IMR-90 (cell line): ENCODE results near the gene SASH1. TPM values are rescaled to one million over a fixed set of nuclear protein-coding genes. Genes with fewer than 3 reads are reported as not detected.

Experiments used
- ATAC-seq: fragments of 200-7000 bp; cut with Tn5 transposase; 2 replicates; pipeline ENCODE4 v1.9.1; 2020; ENCODE audit warnings: low read depth, mild to moderate bottlenecking, moderate library complexity
- BruUV-seq: library from RNA; stranded (reverse); fragments of 400-500 nt; replicated peaks from 2 replicates; lab custom pipeline; 2021; lab: Mats Ljungman, UMichigan
- CTCF ChIA-PET: fragments of 300-600 bp; formaldehyde crosslinking; extraction: SDS; loops from one replicate; lab custom pipeline; 2021; ENCODE audit warnings: antibody characterized with exemption; lab: Yijun Ruan, JAX
- POLR2A ChIA-PET: fragments of 300-600 bp; sonication (Branson Sonifier 250); formaldehyde crosslinking; loops from one replicate; lab custom pipeline; 2022; ENCODE audit warnings: antibody characterized with exemption; ENCODE audit not compliant: unreplicated experiment; lab: Charles Lee
- DNase-seq: peaks from one replicate; pipeline ENCODE4 v3.0.0; 2013
- H2AFZ ChIP-seq: replicated peaks from 2 replicates; pipeline ENCODE3; 2013; ENCODE audit warnings: low read length, mild to moderate bottlenecking; ENCODE audit not compliant: poor library complexity
- H2AK5ac ChIP-seq: 2 replicates; pipeline ENCODE4 v1.6.1; 2013; ENCODE audit warnings: low read depth, low read length, inconsistent platforms
- H2AK9ac ChIP-seq: replicated peaks from 2 replicates; pipeline ENCODE3; 2013; ENCODE audit warnings: mild to moderate bottlenecking, low read depth, low read length, moderate library complexity; ENCODE audit not compliant: poor library complexity
- H2BK120ac ChIP-seq: 2 replicates; pipeline ENCODE4 v1.6.1; 2013; ENCODE audit warnings: low read depth, low read length, inconsistent platforms
- H2BK15ac ChIP-seq: 3 replicates; pipeline ENCODE4 v1.6.1; 2013; ENCODE audit warnings: low read depth, low read length, inconsistent platforms
- H2BK20ac ChIP-seq: 2 replicates; pipeline ENCODE4 v1.6.1; 2013; ENCODE audit warnings: low read depth, mild to moderate bottlenecking, inconsistent platforms, low read length, moderate library complexity
- H2BK5ac ChIP-seq: 2 replicates; pipeline ENCODE4 v1.6.1; 2013; ENCODE audit warnings: mild to moderate bottlenecking, low read depth, low read length, inconsistent platforms; ENCODE audit not compliant: poor library complexity, severe bottlenecking
- H3K14ac ChIP-seq: replicated peaks from 2 replicates; pipeline ENCODE4 v1.6.1; 2013; ENCODE audit warnings: low read depth, low read length, inconsistent platforms
- H3K18ac ChIP-seq: 2 replicates; pipeline ENCODE4 v1.6.1; 2013; ENCODE audit warnings: low read depth, low read length, control low read depth
- H3K23ac ChIP-seq: 2 replicates; pipeline ENCODE4 v1.6.1; 2013; ENCODE audit warnings: low read depth, low read length, inconsistent platforms
- H3K27ac ChIP-seq: 2 replicates; pipeline ENCODE4 v1.5.1; 2013; ENCODE audit warnings: mild to moderate bottlenecking, control low read depth, low read length; ENCODE audit not compliant: insufficient read depth
- H3K27me3 ChIP-seq: 2 replicates; pipeline ENCODE4 v1.6.1; 2013; ENCODE audit warnings: low read length; ENCODE audit not compliant: control insufficient read depth, insufficient read depth
- H3K36me3 ChIP-seq: 2 replicates; pipeline ENCODE4 v1.6.1; 2013; ENCODE audit warnings: low read length, mixed read lengths; ENCODE audit not compliant: control insufficient read depth, insufficient read depth
- H3K4ac ChIP-seq: 2 replicates; pipeline ENCODE4 v1.6.1; 2013; ENCODE audit warnings: low read depth, low read length, inconsistent platforms
- H3K4me1 ChIP-seq: 2 replicates; pipeline ENCODE4 v1.6.1; 2013; ENCODE audit warnings: low read length, mixed read lengths; ENCODE audit not compliant: control insufficient read depth, insufficient read depth
- H3K4me2 ChIP-seq: 2 replicates; pipeline ENCODE4 v1.6.1; 2013; ENCODE audit warnings: low read depth, mild to moderate bottlenecking, control low read depth, low read length, moderate library complexity
- H3K4me3 ChIP-seq: 2 replicates; pipeline ENCODE4 v1.5.1; 2013; ENCODE audit warnings: low read depth, mild to moderate bottlenecking, control low read depth, low read length, moderate library complexity; ENCODE audit not compliant: insufficient read depth
- H3K56ac ChIP-seq: 2 replicates; pipeline ENCODE4 v1.6.1; 2013; ENCODE audit warnings: low read length, inconsistent platforms; ENCODE audit not compliant: insufficient read depth; ENCODE audit errors: extremely low read depth
- H3K79me1 ChIP-seq, 2 experiments: 2 replicates each; pipeline ENCODE4 v1.6.1; 2013; ENCODE audit warnings: low read length in 2 of 2, inconsistent platforms in 1 of 2, low read depth in 1 of 2
- H3K9ac ChIP-seq: 2 replicates; pipeline ENCODE4 v1.6.1; 2013; ENCODE audit warnings: low read depth, low read length, control low read depth
- H3K9me1 ChIP-seq: 2 replicates; pipeline ENCODE4 v1.6.1; 2013; ENCODE audit warnings: low read length, inconsistent platforms; ENCODE audit not compliant: insufficient read depth
- H3K9me3 ChIP-seq: 2 replicates; pipeline ENCODE4 v1.6.1; 2013; ENCODE audit warnings: low read length; ENCODE audit not compliant: control insufficient read depth, insufficient read depth
- H4K20me1 ChIP-seq: 2 replicates; pipeline ENCODE4 v1.6.1; 2013; ENCODE audit warnings: low read length, inconsistent platforms; ENCODE audit not compliant: insufficient read depth
- H4K5ac ChIP-seq: 2 replicates; pipeline ENCODE4 v1.6.1; 2013; ENCODE audit warnings: mild to moderate bottlenecking, low read depth, low read length, control low read depth
- H4K8ac ChIP-seq, 2 experiments: 2 replicates each; pipeline ENCODE4 v1.6.1; 2013; ENCODE audit warnings: low read depth in 2 of 2, low read length in 2 of 2, control low read depth in 1 of 2, inconsistent platforms in 1 of 2
- H4K91ac ChIP-seq: 2 replicates; pipeline ENCODE4 v1.6.1; 2013; ENCODE audit warnings: low read depth, low read length, inconsistent platforms; ENCODE audit not compliant: insufficient read depth
- CEBPB ChIP-seq: IDR thresholded peaks from 2 replicates; pipeline ENCODE4 v1.6.1; 2012; ENCODE audit warnings: low read depth, low read length, improper control_type of control experiment
- CHD1 ChIP-seq: IDR thresholded peaks from 2 replicates; pipeline ENCODE4 v1.6.1; 2012; ENCODE audit warnings: low read depth, low read length, improper control_type of control experiment
- CTCF ChIP-seq: conservative IDR thresholded peaks from 2 replicates; pipeline ENCODE4 v1.5.1; 2012; ENCODE audit warnings: mild to moderate bottlenecking, low read depth, low read length, improper control_type of control experiment
- ELK1 ChIP-seq: fragments of 150-350 bp; IDR thresholded peaks from 2 replicates; pipeline ENCODE4 v1.6.1; 2016; ENCODE audit warnings: low read depth, mild to moderate bottlenecking, low read length, moderate library complexity, borderline replicate concordance
- FOS ChIP-seq: fragments of 150-350 bp; IDR thresholded peaks from 2 replicates; pipeline ENCODE4 v1.6.1; 2016; ENCODE audit warnings: low read depth, low read length
- MAFK ChIP-seq: IDR thresholded peaks from 2 replicates; pipeline ENCODE4 v1.6.1; 2012; ENCODE audit warnings: low read depth, low read length, improper control_type of control experiment
- MXI1 ChIP-seq: IDR thresholded peaks from 2 replicates; pipeline ENCODE4 v1.6.1; 2012; ENCODE audit warnings: low read depth, mild to moderate bottlenecking, low read length, moderate library complexity, borderline replicate concordance
- NFE2L2 ChIP-seq: fragments of 150-350 bp; IDR thresholded peaks from 2 replicates; pipeline ENCODE4 v1.6.1; 2016; ENCODE audit warnings: low read depth, mild to moderate bottlenecking, low read length
- POLR2A ChIP-seq: IDR thresholded peaks from 2 replicates; pipeline ENCODE4 v1.6.1; 2012; ENCODE audit warnings: mild to moderate bottlenecking, low read depth, low read length
- RAD21 ChIP-seq: IDR thresholded peaks from 2 replicates; pipeline ENCODE4 v1.6.1; 2012; ENCODE audit warnings: low read length, improper control_type of control experiment
- RCOR1 ChIP-seq: IDR thresholded peaks from 2 replicates; pipeline ENCODE4 v1.6.1; 2012; ENCODE audit warnings: mild to moderate bottlenecking, low read length, improper control_type of control experiment; ENCODE audit not compliant: insufficient replicate concordance
- RFX5 ChIP-seq: IDR thresholded peaks from 2 replicates; pipeline ENCODE4 v1.8.0; 2012; ENCODE audit warnings: low read depth, mild to moderate bottlenecking, low read length, moderate library complexity
- SMC3 ChIP-seq: fragments of 150-350 bp; IDR thresholded peaks from 2 replicates; pipeline ENCODE4 v1.6.1; 2016; ENCODE audit warnings: low read depth, mild to moderate bottlenecking, antibody characterized with exemption, low read length, moderate library complexity
- USF2 ChIP-seq: fragments of 150-350 bp; IDR thresholded peaks from 2 replicates; pipeline ENCODE4 v1.6.1; 2017; ENCODE audit warnings: mild to moderate bottlenecking, antibody characterized with exemption, low read length, low read depth
- WGBS, 2 experiments: methylation state at CpG; one replicate each; pipeline versions ENCODE4 v1.1.5 to v1.1.7; 2013; ENCODE audit warnings: missing lambda C conversion rate in 2 of 2; ENCODE audit not compliant: insufficient read length in 1 of 2; ENCODE audit errors: extremely low coverage in 2 of 2; 5-methylcytosine and 5-hydroxymethylcytosine counted together
- dilution Hi-C: fragments of 300-500 bp; cut with HindIII; formaldehyde crosslinking; loops from one replicate; pipeline ENCODE4 v1.14.3; 2018; ENCODE audit warnings: low sequenced_read_pairs; ENCODE audit not compliant: unreplicated experiment
- in situ Hi-C: fragments of 300-500 bp; cut with MboI; formaldehyde crosslinking; loops from 3 replicates; pipeline ENCODE4 v1.14.3; 2019; ENCODE audit warnings: low sequenced_read_pairs, inconsistent platforms, mixed read lengths
- intact Hi-C: fragments of 100-400 bp; cut with micrococcal nuclease; formaldehyde crosslinking; loops from 2 replicates; pipeline ENCODE4 v1.10.0; 2022
- polyA plus RNA-seq, 3 experiments: library from polyadenylated mRNA; depleted of rRNA; stranded (reverse); fragments of >200 nt; gene quantifications; 2 replicates each; pipeline ENCODE4 v1.2.3, GENCODE V29; 2012; ENCODE audit warnings: low replicate concordance in 1 of 3
- total RNA-seq: library from RNA; depleted of rRNA; stranded (reverse); fragments of >200 nt; gene quantifications from 2 replicates; pipeline ENCODE4 v1.2.3, GENCODE V29; 2012

The SASH1 gene
- total and polyA plus RNA-seq, 2 of the 4 experiments (the other 2 are of a cell fraction): 11.6 to 16.5 TPM

- peak overlapping the region; percentile 48 for H2AK5ac ChIP-seq
- peak overlapping the region; percentile 58 for H4K91ac ChIP-seq
- H2BK15ac ChIP-seq: peak overlapping the region; percentile 95; the same call in 2 of the 3 replicates
- H3K27me3 ChIP-seq: no peaks in the 10 kb centered on the region
- intact Hi-C loops: no loop called here
- H3K56ac ChIP-seq: no peak overlapping the region
- H2AK9ac ChIP-seq: peak overlapping the region; percentile 72
- peak overlapping the region; percentile 92; the same call in 1 of the 2 replicates for H3K18ac ChIP-seq
- H3K27ac ChIP-seq: no peak overlapping the region
- TF ChIP-seq MAFK (no peak), POLR2A (no peak), RCOR1 (no peak), SMC3 (no peak), RAD21 (no peak), MXI1 (no peak), CEBPB (no peak), RFX5 (no peak), CHD1 (no peak), NFE2L2 (no peak), USF2 (no peak), CTCF (no peak), FOS (no peak), ELK1 (no peak)
- BruUV-seq: no TSS peak
- no peak overlapping the region for H3K4me3 ChIP-seq
- peak overlapping the region; percentile 22; the same call in 1 of the 2 replicates for H4K5ac ChIP-seq
- H3K9me1 ChIP-seq: peaks cover 7% of the 10 kb centered on the region
- peak overlapping the region; percentile 91 for H2BK120ac ChIP-seq
- H3K4me1 ChIP-seq: peaks cover 17% of the 10 kb centered on the region
- peak overlapping the region; percentile 9 to 62; a peak in 2 of 4 replicates for H4K8ac ChIP-seq
- DNase-seq (peak; percentile 39), ATAC-seq (no peak)
- H3K9me3 ChIP-seq: no peaks in the 10 kb centered on the region
- H3K4me2 ChIP-seq: no peak overlapping the region
- peaks cover 0 to 25% of the 10 kb centered on the region in 2 experiments; a peak in 2 of 4 replicates for H3K79me1 ChIP-seq
- H3K4ac ChIP-seq: peak overlapping the region; percentile 89
- H2BK20ac ChIP-seq: peak overlapping the region; percentile 98
- dilution Hi-C loops: no loop called here
- peak overlapping the region; percentile 41; the same call in 1 of the 2 replicates for H3K23ac ChIP-seq
- POLR2A ChIA-PET: no interaction called here
- no peaks in the 10 kb centered on the region for H4K20me1 ChIP-seq
- 0 out of 2 replicates have a peak overlapping the region, but pooled peaks have one; percentile 85 for H3K14ac ChIP-seq
- WGBS, 2 experiments: no CpG with 5 or more reads among the region's 2 CpGs
- CTCF ChIA-PET: no interaction called here
- no peak overlapping the region for H2AFZ ChIP-seq
- in situ Hi-C loops: no loop called here
- H2BK5ac ChIP-seq: peak overlapping the region; percentile 82
- no peak overlapping the region for H3K9ac ChIP-seq
- no peaks in the 10 kb centered on the region for H3K36me3 ChIP-seq
Measured at GRCh38 chr6:148307405-148307804, 35.2 kb upstream of the SASH1 start.
